WERI-Rb-1 (cell line): ENCODE data around the gene MAP4K4.
"Not testable (repeated sequence)": the region's sequence is repeated elsewhere in the genome, so short reads cannot be mapped to it uniquely, and the experiment has no call there.

Source experiments
- DNase-seq: peaks from one replicate; pipeline ENCODE4 v3.0.0-alpha.2; 2020
- H3K27ac ChIP-seq: fragments of 250-450 bp; sonication (Bioruptor Pico); 2 replicates; pipeline ENCODE4 v1.5.1; 2020; ENCODE audit warnings: mild to moderate bottlenecking, moderate library complexity
- H3K27me3 ChIP-seq: fragments of 250-450 bp; sonication (Bioruptor Pico); 2 replicates; pipeline ENCODE4 v1.5.1; 2021; ENCODE audit warnings: mild to moderate bottlenecking, low read depth, moderate library complexity; ENCODE audit not compliant: insufficient read depth, severe bottlenecking
- H3K36me3 ChIP-seq: fragments of 250-450 bp; sonication (Bioruptor Pico); 2 replicates; pipeline ENCODE4 v1.5.1; 2020; ENCODE audit warnings: mild to moderate bottlenecking, moderate library complexity
- H3K4me3 ChIP-seq: 2 replicates; pipeline ENCODE4 v1.5.1; 2011; ENCODE audit warnings: low read depth, mild to moderate bottlenecking, control low read depth, low read length
- H3K9me3 ChIP-seq: fragments of 250-450 bp; sonication (Bioruptor Pico); 2 replicates; pipeline ENCODE4 v1.5.1; 2021; ENCODE audit warnings: mild to moderate bottlenecking, moderate library complexity; ENCODE audit not compliant: severe bottlenecking
- CTCF ChIP-seq: IDR thresholded peaks from 2 replicates; pipeline ENCODE4 v1.5.1; 2011; ENCODE audit warnings: low read depth, mild to moderate bottlenecking, control low read depth, inconsistent platforms, low read length

Gene MAP4K4

GRCh38 chr2:101742547-101742946 is 45.0 kb downstream of the MAP4K4 start:
- DNase-seq = no peak
- no peaks in the 10 kb centered on the region for H3K27me3 ChIP-seq
- no peak overlapping the region for H3K27ac ChIP-seq

GRCh38 chr2:101743288-101743687 is 45.8 kb downstream of the MAP4K4 start:
- no peak for DNase-seq
- no peak overlapping the region for H3K27ac ChIP-seq

More at GRCh38 chr2:101742547-101742946, 45.0 kb downstream of the MAP4K4 start:
- Histone ChIP-seq H3K9me3 (no peaks in the 10 kb centered on the region), H3K4me3 (no peak overlapping the region), H3K36me3 (peaks cover 5% of the 10 kb centered on the region; the same call in 1 of the 2 replicates)
- no peak for TF ChIP-seq CTCF

DNA sequence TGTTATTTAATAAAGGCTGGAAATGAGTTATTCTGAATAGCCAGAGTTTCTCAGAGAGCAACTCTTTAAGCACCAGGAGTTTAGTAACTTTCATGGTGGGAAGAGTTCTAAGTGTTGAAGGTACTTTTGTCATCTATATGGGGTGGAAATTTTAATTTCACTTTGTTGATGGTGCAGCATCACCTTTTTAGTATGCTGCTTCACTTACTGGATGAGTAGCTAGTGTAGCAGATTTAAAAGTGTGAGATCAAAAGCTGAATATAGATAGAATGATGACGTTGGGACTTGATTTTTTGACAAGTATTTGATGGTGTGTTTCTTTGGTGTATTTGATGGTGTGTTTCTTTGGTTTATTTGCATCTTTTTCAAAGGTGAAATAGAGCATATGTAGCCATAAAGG is 47.3 kb downstream of the MAP4K4 start:
- H3K27ac ChIP-seq = no peak overlapping the region
- no peak overlapping the region for H3K4me3 ChIP-seq
- no peaks in the 10 kb centered on the region for H3K9me3 ChIP-seq
- no peaks in the 10 kb centered on the region for H3K27me3 ChIP-seq
- H3K36me3 ChIP-seq = peaks cover 5% of the 10 kb centered on the region; the same call in 1 of the 2 replicates
- no peak for TF ChIP-seq CTCF
- DNase-seq = no peak

More at GRCh38 chr2:101743288-101743687, 45.8 kb downstream of the MAP4K4 start:
- Histone ChIP-seq H3K27me3 (no peaks in the 10 kb centered on the region), H3K9me3 (no peaks in the 10 kb centered on the region), H3K4me3 (no peak overlapping the region), H3K36me3 (peaks cover 5% of the 10 kb centered on the region; the same call in 1 of the 2 replicates)
- no peak for TF ChIP-seq CTCF

DNA sequence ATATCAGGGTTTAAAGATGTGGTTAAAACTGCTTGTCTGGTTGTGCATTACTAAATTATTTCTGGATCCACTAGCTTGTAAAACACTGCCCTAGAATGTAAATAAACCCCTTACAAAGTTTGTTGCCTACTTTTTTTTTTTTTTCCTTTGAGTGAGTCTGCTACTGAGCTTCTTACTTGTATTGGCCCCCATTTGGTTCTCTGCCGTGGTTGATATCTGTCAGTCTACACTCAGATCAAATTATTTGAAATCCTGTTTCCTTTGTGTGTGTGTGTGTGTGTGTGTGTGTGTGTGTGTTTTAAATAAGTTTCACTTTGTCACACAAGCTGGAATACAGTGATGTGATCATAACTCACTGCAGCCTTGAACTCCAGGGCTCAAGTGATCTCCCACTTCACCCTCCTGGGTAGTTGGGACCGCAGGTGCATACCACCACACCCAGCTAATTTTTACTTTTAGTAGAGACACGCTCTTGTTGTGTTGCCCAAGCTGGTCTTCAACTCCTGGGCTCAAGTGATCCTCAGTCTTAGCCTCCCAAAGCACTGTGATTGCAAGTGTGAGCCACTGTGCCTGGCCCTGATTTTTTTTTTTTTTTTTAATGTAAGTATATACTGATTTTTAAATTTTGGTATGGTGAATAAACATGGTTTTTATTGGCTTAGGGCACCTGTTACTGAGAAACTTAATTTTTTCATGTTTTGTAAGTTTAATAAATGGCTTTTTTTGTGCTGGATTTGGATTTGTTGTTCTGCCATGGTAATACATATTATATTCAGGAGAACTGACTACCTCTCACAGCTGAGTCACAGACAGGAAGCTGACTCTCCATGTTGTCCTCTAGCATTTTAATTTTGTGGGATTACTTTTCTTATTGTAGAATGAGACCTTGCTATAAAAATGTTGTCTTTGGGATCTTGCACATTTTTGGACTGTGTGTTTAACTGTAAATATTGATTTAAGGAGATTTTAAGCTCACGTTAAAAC is 48.5 kb downstream of the MAP4K4 start:
- H3K4me3 ChIP-seq = no peak overlapping the region
- H3K27me3 ChIP-seq = no peaks in the 10 kb centered on the region
- no peak overlapping the region for H3K27ac ChIP-seq
- TF ChIP-seq CTCF = no peak
- H3K9me3 ChIP-seq = no peaks in the 10 kb centered on the region
- peaks cover 5% of the 10 kb centered on the region; the same call in 1 of the 2 replicates for H3K36me3 ChIP-seq
- no peak for DNase-seq

- no peak for TF ChIP-seq CTCF
- Histone ChIP-seq H3K36me3 (peaks cover 5% of the 10 kb centered on the region; the same call in 1 of the 2 replicates), H3K9me3 (no peaks in the 10 kb centered on the region), H3K27me3 (no peaks in the 10 kb centered on the region), H3K4me3 (no peak overlapping the region), H3K27ac (no peak overlapping the region)
- no peak for DNase-seq
Observed at GRCh38 chr2:101748000-101748399, 50.5 kb downstream of the MAP4K4 start.

- not testable (repeated sequence) for H3K27me3 ChIP-seq, DNase-seq, H3K36me3 ChIP-seq, H3K9me3 ChIP-seq, H3K27ac ChIP-seq, H3K4me3 ChIP-seq
Observed at GRCh38 chr2:101748462-101748861, 51.0 kb downstream of the MAP4K4 start.
